SK-N-SH treated with all-trans-retinoic acid at 6 μM for 48 hours (cell line): Measurements from ENCODE around the gene SLC35F6.

Experiments
- ATAC-seq: fragments of 200-7000 bp; cut with Tn5 transposase; 3 replicates; pipeline ENCODE4 v1.9.1; 2020; ENCODE audit warnings: mild to moderate bottlenecking, moderate library complexity
- ARNTL ChIP-seq: fragments of 450-650 bp; formaldehyde crosslinking; IDR thresholded peaks from 2 replicates; pipeline ENCODE4 v1.5.0; 2020; ENCODE audit warnings: low read depth, mild to moderate bottlenecking, moderate library complexity, borderline replicate concordance
- CREB5 ChIP-seq: fragments of 250-450 bp; sonication (Bioruptor Pico); IDR thresholded peaks from 2 replicates; pipeline ENCODE4 v1.5.1; 2020; ENCODE audit warnings: low read depth, mild to moderate bottlenecking, moderate library complexity
- GLIS3 ChIP-seq: fragments of 250-450 bp; sonication (Bioruptor Pico); IDR thresholded peaks from 2 replicates; pipeline ENCODE4 v1.5.0; 2020; ENCODE audit warnings: mild to moderate bottlenecking, moderate library complexity
- ISL1 ChIP-seq: fragments of 250-450 bp; sonication (Bioruptor Pico); IDR thresholded peaks from 2 replicates; pipeline ENCODE4 v2.1.2; 2022; ENCODE audit warnings: mild to moderate bottlenecking, moderate library complexity
- PATZ1 ChIP-seq: fragments of 250-450 bp; sonication (Bioruptor Pico); IDR thresholded peaks from 2 replicates; pipeline ENCODE4 v1.8.0; 2020; ENCODE audit warnings: mild to moderate bottlenecking, moderate library complexity, borderline replicate concordance
- PPARA ChIP-seq: fragments of 250-450 bp; sonication (Bioruptor Pico); IDR thresholded peaks from 2 replicates; pipeline ENCODE4 v1.5.0; 2020; ENCODE audit warnings: mild to moderate bottlenecking, borderline replicate concordance
- SNAI2 ChIP-seq: fragments of 250-450 bp; sonication (Bioruptor Pico); IDR thresholded peaks from 2 replicates; pipeline ENCODE4 v1.5.0; 2020; ENCODE audit warnings: mild to moderate bottlenecking, moderate library complexity
- TCF4 ChIP-seq: fragments of 250-450 bp; sonication (Bioruptor Pico); IDR thresholded peaks from 2 replicates; pipeline ENCODE4 v1.8.0; 2021; ENCODE audit warnings: mild to moderate bottlenecking, moderate library complexity, borderline replicate concordance
- TOX ChIP-seq: fragments of 250-450 bp; sonication (Bioruptor Pico); IDR thresholded peaks from 2 replicates; pipeline ENCODE4 v1.8.0; 2021; ENCODE audit warnings: mild to moderate bottlenecking, moderate library complexity, borderline replicate concordance
- TSHZ2 ChIP-seq: fragments of 250-450 bp; sonication (Bioruptor Pico); IDR thresholded peaks from 2 replicates; pipeline ENCODE4 v1.5.0; 2020; ENCODE audit warnings: mild to moderate bottlenecking, moderate library complexity
- ZFP3 ChIP-seq: fragments of 250-450 bp; sonication (Bioruptor Pico); IDR thresholded peaks from 2 replicates; pipeline ENCODE4 v1.5.0; 2020; ENCODE audit warnings: mild to moderate bottlenecking, moderate library complexity
- ZNF70 ChIP-seq: fragments of 450-650 bp; formaldehyde crosslinking; IDR thresholded peaks from 2 replicates; pipeline ENCODE4 v1.5.0; 2020; ENCODE audit warnings: mild to moderate bottlenecking, moderate library complexity
- TF ChIP-seq, protein P1 (sequence below): fragments of 250-450 bp; sonication (Bioruptor Pico); IDR thresholded peaks from 2 replicates; pipeline ENCODE4 v1.8.0; 2021; ENCODE audit warnings: low read depth, mild to moderate bottlenecking, moderate library complexity, borderline replicate concordance
- TF ChIP-seq, protein P2 (sequence below): fragments of 250-450 bp; sonication (Bioruptor Pico); IDR thresholded peaks from 2 replicates; pipeline ENCODE4 v1.5.1; 2021; ENCODE audit warnings: mild to moderate bottlenecking, moderate library complexity

SLC35F6 gene

GRCh38 chr2:26776195-26776800, 12.2 kb downstream of the SLC35F6 start:
- TF ChIP-seq ZNF70 (no peak), GLIS3 (CRISPR knock-in tag) (no peak)
- no peak for ATAC-seq

- TF ChIP-seq ZFP3 (no peak), TCF4 (CRISPR knock-in tag) (no peak), TSHZ2 (no peak), PPARA (CRISPR knock-in tag) (no peak), CREB5 (no peak), SNAI2 (no peak), PATZ1 (CRISPR knock-in tag) (no peak)
- TF ChIP-seq, all 23 proteins: peak for 0
- ATAC-seq: no peak; the same call in 1 of the 3 replicates
Measured at GRCh38 chr2:26778098-26778497, 14.0 kb downstream of the SLC35F6 start.

- TF ChIP-seq, protein P1, sequence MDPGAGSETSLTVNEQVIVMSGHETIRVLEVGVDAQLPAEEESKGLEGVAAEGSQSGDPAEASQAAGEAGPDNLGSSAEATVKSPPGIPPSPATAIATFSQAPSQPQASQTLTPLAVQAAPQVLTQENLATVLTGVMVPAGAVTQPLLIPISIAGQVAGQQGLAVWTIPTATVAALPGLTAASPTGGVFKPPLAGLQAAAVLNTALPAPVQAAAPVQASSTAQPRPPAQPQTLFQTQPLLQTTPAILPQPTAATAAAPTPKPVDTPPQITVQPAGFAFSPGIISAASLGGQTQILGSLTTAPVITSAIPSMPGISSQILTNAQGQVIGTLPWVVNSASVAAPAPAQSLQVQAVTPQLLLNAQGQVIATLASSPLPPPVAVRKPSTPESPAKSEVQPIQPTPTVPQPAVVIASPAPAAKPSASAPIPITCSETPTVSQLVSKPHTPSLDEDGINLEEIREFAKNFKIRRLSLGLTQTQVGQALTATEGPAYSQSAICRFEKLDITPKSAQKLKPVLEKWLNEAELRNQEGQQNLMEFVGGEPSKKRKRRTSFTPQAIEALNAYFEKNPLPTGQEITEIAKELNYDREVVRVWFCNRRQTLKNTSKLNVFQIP (CRISPR knock-in tag): no peak
- TF ChIP-seq SNAI2 (no peak), ARNTL (CRISPR knock-in tag) (no peak)
- TF ChIP-seq, protein P2, sequence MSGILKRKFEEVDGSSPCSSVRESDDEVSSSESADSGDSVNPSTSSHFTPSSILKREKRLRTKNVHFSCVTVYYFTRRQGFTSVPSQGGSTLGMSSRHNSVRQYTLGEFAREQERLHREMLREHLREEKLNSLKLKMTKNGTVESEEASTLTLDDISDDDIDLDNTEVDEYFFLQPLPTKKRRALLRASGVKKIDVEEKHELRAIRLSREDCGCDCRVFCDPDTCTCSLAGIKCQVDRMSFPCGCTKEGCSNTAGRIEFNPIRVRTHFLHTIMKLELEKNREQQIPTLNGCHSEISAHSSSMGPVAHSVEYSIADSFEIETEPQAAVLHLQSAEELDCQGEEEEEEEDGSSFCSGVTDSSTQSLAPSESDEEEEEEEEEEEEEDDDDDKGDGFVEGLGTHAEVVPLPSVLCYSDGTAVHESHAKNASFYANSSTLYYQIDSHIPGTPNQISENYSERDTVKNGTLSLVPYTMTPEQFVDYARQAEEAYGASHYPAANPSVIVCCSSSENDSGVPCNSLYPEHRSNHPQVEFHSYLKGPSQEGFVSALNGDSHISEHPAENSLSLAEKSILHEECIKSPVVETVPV (CRISPR knock-in tag): no peak
- TF ChIP-seq, all 23 proteins: peak for 0
- ATAC-seq: peak; percentile 65
Measured at GRCh38 chr2:26778507-26778906, 14.4 kb downstream of the SLC35F6 start.

DNA sequence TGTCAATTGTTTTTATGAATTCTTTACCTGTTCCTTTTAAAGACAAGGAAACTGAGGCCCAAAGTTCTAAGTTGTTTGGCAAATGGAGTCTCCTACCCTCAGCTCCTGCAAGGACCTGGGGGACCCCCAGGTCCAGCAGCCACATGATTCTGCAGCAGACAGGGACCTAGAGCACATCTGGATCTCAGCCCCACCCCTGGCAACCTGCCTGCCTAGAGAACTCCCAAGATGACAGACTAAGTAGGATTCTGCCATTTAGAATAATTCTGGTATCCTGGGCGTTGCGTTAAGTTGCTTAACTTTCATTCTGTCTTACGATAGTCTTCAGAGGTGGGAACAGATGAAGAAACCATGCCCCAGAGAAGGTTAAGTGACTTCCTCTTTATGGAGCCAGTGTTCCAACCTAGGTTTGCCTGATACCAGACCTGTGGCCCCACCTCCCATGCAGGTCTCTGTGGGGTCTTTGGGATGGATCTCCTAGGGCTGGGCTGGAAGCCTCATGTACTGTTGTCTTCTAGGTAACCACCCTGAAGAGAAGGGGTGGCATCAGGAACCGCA, 16.2 kb downstream of the SLC35F6 start:
- no peak for TF ChIP-seq TOX
- TF ChIP-seq ISL1: no peak
- no peak for TF ChIP-seq CREB5
- ATAC-seq: no peak
